Panc1 (cell line): ENCODE data around the gene ZSWIM3.

Experiments
- CTCF ChIP-seq: fragments of 450-650 bp; IDR thresholded peaks from 2 replicates; pipeline ENCODE4 v1.5.1; 2017; ENCODE audit warnings: mild to moderate bottlenecking
- REST ChIP-seq, 2 experiments: IDR thresholded peaks; 2 replicates each; pipeline ENCODE4 v1.6.1; 2011 to 2012; ENCODE audit warnings: low read depth in 2 of 2, control low read depth in 1 of 2, low read length in 1 of 2, mild to moderate bottlenecking in 1 of 2, moderate library complexity in 1 of 2; ENCODE audit not compliant: insufficient read depth in 1 of 2
- SIN3A ChIP-seq: IDR thresholded peaks from 2 replicates; pipeline ENCODE4 v1.6.1; 2012; ENCODE audit warnings: low read depth, mild to moderate bottlenecking, low read length, moderate library complexity, borderline replicate concordance; ENCODE audit not compliant: insufficient read depth

- TF ChIP-seq CTCF, result no peak
- no peak for TF ChIP-seq SIN3A
- no peak for TF ChIP-seq REST (IDR thresholded peaks at IDR 0.05; ENCODE audit: insufficient read depth in 1 of 2, low read depth in 2 of 2, low read length in 1 of 2)
Measured at GRCh38 chr20:45810191-45810970, 47.0 kb upstream of the ZSWIM3 start.
